Parathyroid adenoma (tissue), 2 donors: ENCODE measurements around the gene BID.

Source experiments
- H2AFZ ChIP-seq: fragments of 300-600 bp; sonication (generic); one replicate; pipeline ENCODE4 v1.7.0; 2017; ENCODE audit warnings: antibody characterized with exemption, mild to moderate bottlenecking
- H3K27ac ChIP-seq: fragments of 300-600 bp; sonication (generic); one replicate; pipeline ENCODE4 v1.7.0; 2017
- H3K27me3 ChIP-seq: fragments of 300-600 bp; sonication (generic); one replicate; pipeline ENCODE4 v1.7.0; 2017; ENCODE audit warnings: low read length; ENCODE audit not compliant: control insufficient read depth, insufficient read depth
- H3K36me3 ChIP-seq: fragments of 300-600 bp; sonication (generic); one replicate; pipeline ENCODE4 v1.7.0; 2017; ENCODE audit warnings: low read length; ENCODE audit not compliant: control insufficient read depth, insufficient read depth
- H3K4me1 ChIP-seq: fragments of 300-600 bp; sonication (generic); one replicate; pipeline ENCODE4 v1.7.0; 2017; ENCODE audit warnings: control low read depth
- H3K4me2 ChIP-seq: fragments of 300-600 bp; sonication (generic); one replicate; pipeline ENCODE4 v1.7.0; 2017; ENCODE audit warnings: low read length
- H3K4me3 ChIP-seq: fragments of 300-600 bp; sonication (generic); one replicate; pipeline ENCODE4 v1.7.0; 2017; ENCODE audit warnings: low read depth, low read length
- H3K79me2 ChIP-seq: fragments of 300-600 bp; sonication (generic); one replicate; pipeline ENCODE4 v1.7.0; 2017; ENCODE audit warnings: control low read depth
- H3K9ac ChIP-seq: fragments of 300-600 bp; sonication (generic); one replicate; pipeline ENCODE4 v1.7.0; 2017; ENCODE audit warnings: mild to moderate bottlenecking
- H3K9me3 ChIP-seq: fragments of 300-600 bp; sonication (generic); one replicate; pipeline ENCODE4 v1.7.0; 2017; ENCODE audit warnings: low read length; ENCODE audit not compliant: control insufficient read depth
- CTCF ChIP-seq: fragments of 300-600 bp; sonication (generic); IDR thresholded peaks from one replicate; pipeline ENCODE4 v1.7.0; 2017; ENCODE audit warnings: antibody characterized with exemption, mild to moderate bottlenecking
- donor health status: primary hyperparathyroidism.

Gene BID

GRCh38 chr22:17808693-17809403 lies 34.6 kb upstream of the BID start:
- Histone ChIP-seq H3K4me2 (no peak overlapping the region), H3K4me1 (no peaks in the 10 kb centered on the region), H3K27ac (no peak overlapping the region), H3K36me3 (no peaks in the 10 kb centered on the region), H3K9me3 (no peaks in the 10 kb centered on the region), H3K9ac (no peak overlapping the region), H3K79me2 (no peaks in the 10 kb centered on the region), H2AFZ (no peak overlapping the region), H3K4me3 (no peak overlapping the region), H3K27me3 (no peaks in the 10 kb centered on the region)
- TF ChIP-seq CTCF: no peak

- H3K36me3 ChIP-seq: no peaks in the 10 kb centered on the region
- no peak for TF ChIP-seq CTCF
- no peak overlapping the region for H3K9ac ChIP-seq
- no peaks in the 10 kb centered on the region for H3K79me2 ChIP-seq
- no peak overlapping the region for H3K4me2 ChIP-seq
- no peaks in the 10 kb centered on the region for H3K27me3 ChIP-seq
- H3K27ac ChIP-seq: no peak overlapping the region
- H3K9me3 ChIP-seq: no peaks in the 10 kb centered on the region
- no peak overlapping the region for H2AFZ ChIP-seq
- no peak overlapping the region for H3K4me3 ChIP-seq
- no peaks in the 10 kb centered on the region for H3K4me1 ChIP-seq
Measured at GRCh38 chr22:17807578-17808410, 33.5 kb upstream of the BID start.

- Histone ChIP-seq H3K4me2 (no peak overlapping the region), H3K36me3 (no peaks in the 10 kb centered on the region), H2AFZ (no peak overlapping the region), H3K9ac (no peak overlapping the region), H3K4me1 (no peaks in the 10 kb centered on the region), H3K27ac (no peak overlapping the region), H3K27me3 (no peaks in the 10 kb centered on the region), H3K9me3 (no peaks in the 10 kb centered on the region), H3K4me3 (no peak overlapping the region), H3K79me2 (no peaks in the 10 kb centered on the region)
- no peak for TF ChIP-seq CTCF
Measured at GRCh38 chr22:17807086-17807485, 32.8 kb upstream of the BID start.

- H3K27me3 ChIP-seq: no peaks in the 10 kb centered on the region
- no peak for TF ChIP-seq CTCF
- H3K79me2 ChIP-seq: no peaks in the 10 kb centered on the region
- no peaks in the 10 kb centered on the region for H3K9me3 ChIP-seq
- no peak overlapping the region for H3K4me2 ChIP-seq
- no peak overlapping the region for H3K9ac ChIP-seq
- H2AFZ ChIP-seq: no peak overlapping the region
- H3K27ac ChIP-seq: no peak overlapping the region
- no peak overlapping the region for H3K4me3 ChIP-seq
- no peaks in the 10 kb centered on the region for H3K36me3 ChIP-seq
- no peaks in the 10 kb centered on the region for H3K4me1 ChIP-seq
Measured at GRCh38 chr22:17806437-17806836, 32.2 kb upstream of the BID start.
